ENCODE results near the gene AGPAT3.

AGPAT3 gene

GRCh38 chr21:43974791-43975468 lies 109.9 kb downstream of the AGPAT3 start (continued):
- TF ChIP-seq PRDM2 (tag by site-specific recombination; IDR thresholded peaks at IDR 0.05; ENCODE audit: borderline replicate concordance) (peak; percentile 95; the same call in 1 of the 2 replicates), ZSCAN4 (tag by site-specific recombination; IDR thresholded peaks at IDR 0.05) (peak; percentile 96), ZBTB48 (tag by site-specific recombination; IDR thresholded peaks at IDR 0.05) (0 out of 2 replicates have a peak, but pooled peaks have one; percentile 37), ZNF157 (tag by site-specific recombination; IDR thresholded peaks at IDR 0.05) (no peak), ZNF138 (tag by site-specific recombination; IDR thresholded peaks at IDR 0.05; ENCODE audit: borderline replicate concordance) (no peak), ZNF114 (tag by site-specific recombination; IDR thresholded peaks at IDR 0.05) (peak; percentile 76; the same call in 1 of the 2 replicates), ZNF148 (tag by site-specific recombination; IDR thresholded peaks at IDR 0.05; ENCODE audit: borderline replicate concordance) (peak; percentile 22; the same call in 1 of the 2 replicates), ZNF626 (tag by site-specific recombination; IDR thresholded peaks at IDR 0.05) (no peak), ZSCAN5A (tag by site-specific recombination; IDR thresholded peaks at IDR 0.05) (peak; percentile 92), ZFP69B (tag by site-specific recombination; IDR thresholded peaks at IDR 0.05) (no peak), GLI4 (tag by site-specific recombination; IDR thresholded peaks at IDR 0.05) (peak; percentile 44; the same call in 1 of the 2 replicates), SP3 (tag by site-specific recombination; IDR thresholded peaks at IDR 0.05) (no peak), ZNF121 (tag by site-specific recombination; IDR thresholded peaks at IDR 0.05) (peak; percentile 73), ZNF239 (tag by site-specific recombination; IDR thresholded peaks at IDR 0.05) (peak; percentile 87), ZSCAN23 (tag by site-specific recombination; IDR thresholded peaks at IDR 0.05) (peak; percentile 80; the same call in 1 of the 2 replicates), ZNF341 (tag by site-specific recombination; IDR thresholded peaks at IDR 0.05; ENCODE audit: low read depth) (no peak)
